Measurements from ENCODE around the gene NES.

- TF ChIP-seq, protein P1, sequence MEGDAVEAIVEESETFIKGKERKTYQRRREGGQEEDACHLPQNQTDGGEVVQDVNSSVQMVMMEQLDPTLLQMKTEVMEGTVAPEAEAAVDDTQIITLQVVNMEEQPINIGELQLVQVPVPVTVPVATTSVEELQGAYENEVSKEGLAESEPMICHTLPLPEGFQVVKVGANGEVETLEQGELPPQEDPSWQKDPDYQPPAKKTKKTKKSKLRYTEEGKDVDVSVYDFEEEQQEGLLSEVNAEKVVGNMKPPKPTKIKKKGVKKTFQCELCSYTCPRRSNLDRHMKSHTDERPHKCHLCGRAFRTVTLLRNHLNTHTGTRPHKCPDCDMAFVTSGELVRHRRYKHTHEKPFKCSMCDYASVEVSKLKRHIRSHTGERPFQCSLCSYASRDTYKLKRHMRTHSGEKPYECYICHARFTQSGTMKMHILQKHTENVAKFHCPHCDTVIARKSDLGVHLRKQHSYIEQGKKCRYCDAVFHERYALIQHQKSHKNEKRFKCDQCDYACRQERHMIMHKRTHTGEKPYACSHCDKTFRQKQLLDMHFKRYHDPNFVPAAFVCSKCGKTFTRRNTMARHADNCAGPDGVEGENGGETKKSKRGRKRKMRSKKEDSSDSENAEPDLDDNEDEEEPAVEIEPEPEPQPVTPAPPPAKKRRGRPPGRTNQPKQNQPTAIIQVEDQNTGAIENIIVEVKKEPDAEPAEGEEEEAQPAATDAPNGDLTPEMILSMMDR (IDR thresholded peaks at IDR 0.05): no peak
- no peak for TF ChIP-seq POLR2A (IDR thresholded peaks at IDR 0.05)
Observed at GRCh38 chr1:156662800-156663055, 14.5 kb downstream of the NES start.
